ENCODE measurements around the gene HTRA1. TPM values are rescaled to one million over a fixed set of nuclear protein-coding genes. Genes with fewer than 3 reads are reported as not detected.

The HTRA1 gene
- total RNA-seq, 1 experiment from 2014 or later: 32.8 TPM

GRCh38 chr10:122449153-122449552 lies 12.2 kb upstream of the HTRA1 start:
- TF ChIP-seq TCF7L2 (IDR thresholded peaks at IDR 0.05; ENCODE audit: low read depth, low read length): no peak
- no peak for TF ChIP-seq REST (IDR thresholded peaks at IDR 0.05; ENCODE audit: insufficient read depth in 1 of 2, low read depth in 2 of 2, low read length in 1 of 2)
- TF ChIP-seq SIN3A (IDR thresholded peaks at IDR 0.05; ENCODE audit: borderline replicate concordance, insufficient read depth, low read depth, low read length): no peak
- TF ChIP-seq CTCF (IDR thresholded peaks at IDR 0.05): no peak
- TF ChIP-seq POLR2AphosphoS5 (IDR thresholded peaks at IDR 0.05; ENCODE audit: low read depth, low read length): no peak
- no peak overlapping the region for H3K27ac ChIP-seq (ENCODE audit: low read length)
- H3K4me1 ChIP-seq (ENCODE audit: control insufficient read depth, insufficient read depth, low read length): no peaks in the 10 kb centered on the region
- POLR2A ChIA-PET: no interaction called here
- H3K27me3 ChIP-seq (ENCODE audit: control insufficient read depth, insufficient read depth, low read length): no peaks in the 10 kb centered on the region
- intact Hi-C loops (cut with micrococcal nuclease; ENCODE audit: unreplicated experiment): no loop called here
- BruUV-seq (replicated peaks): no TSS peak
- DNase-seq (ENCODE audit: low read depth, low spot score) (no peak), ATAC-seq (no peak)
- H3K9me3 ChIP-seq (ENCODE audit: control insufficient read depth, insufficient read depth, low read depth, low read length): no peaks in the 10 kb centered on the region
- H3K36me3 ChIP-seq (ENCODE audit: control insufficient read depth, insufficient read depth, low read length): no peaks in the 10 kb centered on the region
- CTCF ChIA-PET: no interaction called here
- H3K4me3 ChIP-seq (ENCODE audit: low read depth in 2 of 2, low read length in 2 of 2): no peak overlapping the region
- in situ Hi-C loops (cut with HindIII; ENCODE audit: low pct_unique_long_range_greater_than_20kb, low sequenced_read_pairs): no loop called here

GRCh38 chr10:122450353-122450990 lies 10.9 kb upstream of the HTRA1 start:
- no peak overlapping the region for H3K27ac ChIP-seq (ENCODE audit: low read length)
- intact Hi-C loops (cut with micrococcal nuclease; ENCODE audit: unreplicated experiment): loop anchor here (10.0 kb wide), 1 partner anchor 114 kb away; the partner anchor contains the start of gene DMBT1
- POLR2A ChIA-PET: interaction anchor here (0.6 kb wide), 1 partner anchor 186 kb away, joined by 3 read pairs; no protein-coding TSS in a partner anchor
- in situ Hi-C loops (cut with HindIII; ENCODE audit: low pct_unique_long_range_greater_than_20kb, low sequenced_read_pairs): no loop called here
- no peaks in the 10 kb centered on the region for H3K4me1 ChIP-seq (ENCODE audit: control insufficient read depth, insufficient read depth, low read length)
- TF ChIP-seq POLR2AphosphoS5 (IDR thresholded peaks at IDR 0.05; ENCODE audit: low read depth, low read length): no peak
- TF ChIP-seq TCF7L2 (IDR thresholded peaks at IDR 0.05; ENCODE audit: low read depth, low read length): no peak
- TF ChIP-seq SIN3A (IDR thresholded peaks at IDR 0.05; ENCODE audit: borderline replicate concordance, insufficient read depth, low read depth, low read length): no peak
- no peak for TF ChIP-seq CTCF (IDR thresholded peaks at IDR 0.05)
- TF ChIP-seq REST (IDR thresholded peaks at IDR 0.05; ENCODE audit: insufficient read depth in 1 of 2, low read depth in 2 of 2, low read length in 1 of 2): no peak
- no peaks in the 10 kb centered on the region for H3K27me3 ChIP-seq (ENCODE audit: control insufficient read depth, insufficient read depth, low read length)
- no peaks in the 10 kb centered on the region for H3K9me3 ChIP-seq (ENCODE audit: control insufficient read depth, insufficient read depth, low read depth, low read length)
- DNase-seq (ENCODE audit: low read depth, low spot score) (no peak), ATAC-seq (peak; percentile 49; the same call in 1 of the 2 replicates)
- H3K4me3 ChIP-seq (ENCODE audit: low read depth in 2 of 2, low read length in 2 of 2): no peak overlapping the region
- no TSS peak for BruUV-seq (replicated peaks)
- CTCF ChIA-PET: no interaction called here
- H3K36me3 ChIP-seq (ENCODE audit: control insufficient read depth, insufficient read depth, low read length): no peaks in the 10 kb centered on the region
